ENCODE measurements around the gene DGKD. TPM values are rescaled to one million over a fixed set of nuclear protein-coding genes. Genes with fewer than 3 reads are reported as not detected.

Gene DGKD
- polyA plus RNA-seq, 3 donors, result 14.5 to 67.5 (median 16.6) TPM

DNA sequence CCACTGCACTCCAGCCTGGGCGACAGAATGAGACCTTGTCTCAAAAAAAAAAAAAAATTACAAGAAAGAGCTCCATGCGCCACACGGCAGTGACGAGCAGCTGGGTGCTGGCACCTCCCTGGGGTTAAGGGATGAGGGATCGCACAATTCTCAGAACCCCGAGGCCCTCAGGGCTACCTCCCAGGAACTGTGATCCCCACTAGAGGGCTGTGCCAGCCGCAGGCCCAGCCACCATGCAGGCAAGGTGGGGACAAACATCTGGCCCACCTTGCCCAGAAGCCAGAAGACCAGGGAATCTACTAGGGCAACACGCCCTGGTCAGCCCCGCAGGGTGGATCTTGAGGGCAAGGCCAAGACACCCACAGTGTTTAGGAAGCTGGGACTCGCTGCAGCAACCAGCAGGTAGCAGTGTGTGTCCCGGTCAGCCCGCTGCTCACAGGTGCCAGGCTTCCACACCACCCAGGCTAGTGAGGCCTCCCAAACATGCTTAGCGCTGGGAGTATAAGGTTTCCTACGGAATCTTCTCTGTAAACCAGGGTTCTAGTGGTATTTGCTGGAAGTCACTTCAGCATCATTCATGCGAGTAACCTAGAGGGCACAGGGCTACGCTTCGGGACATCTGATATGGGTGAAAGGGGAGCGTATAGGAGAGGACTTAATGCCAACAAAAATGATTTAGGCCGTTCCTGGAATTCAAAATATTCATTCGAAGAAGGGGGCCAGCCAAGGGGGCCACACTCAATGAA is 39.9 kb upstream of the DGKD start:
- H3K27ac ChIP-seq (ENCODE audit: low read depth in 1 of 2, low read length in 2 of 2), result no peak overlapping the region
- H3K9me3 ChIP-seq (replicated peaks in 1 of 2; ENCODE audit: control insufficient read depth in 1 of 2, insufficient read depth in 1 of 2, low read length in 2 of 2), result no peaks in the 10 kb centered on the region
- H3K27ac Mint-ChIP-seq, result no peak overlapping the region
- H2AFZ ChIP-seq (ENCODE audit: insufficient read depth, low read depth, low read length, poor library complexity, severe bottlenecking), result no peak overlapping the region
- peaks cover 0 to 4% (median 0%) of the 10 kb centered on the region in 7 donors for H3K9me3 Mint-ChIP-seq
- no peaks in the 10 kb centered on the region for H3K79me2 ChIP-seq (ENCODE audit: insufficient read depth, low read length)
- no peak overlapping the region for H3K4me3 ChIP-seq (replicated peaks in 1 of 3; ENCODE audit: low read depth in 2 of 3, low read length in 3 of 3)
- H3K4me1 Mint-ChIP-seq, result peaks cover 9% of the 10 kb centered on the region
- H4K20me1 ChIP-seq (ENCODE audit: insufficient read depth, low read length), result no peaks in the 10 kb centered on the region
- TF ChIP-seq, protein P1, sequence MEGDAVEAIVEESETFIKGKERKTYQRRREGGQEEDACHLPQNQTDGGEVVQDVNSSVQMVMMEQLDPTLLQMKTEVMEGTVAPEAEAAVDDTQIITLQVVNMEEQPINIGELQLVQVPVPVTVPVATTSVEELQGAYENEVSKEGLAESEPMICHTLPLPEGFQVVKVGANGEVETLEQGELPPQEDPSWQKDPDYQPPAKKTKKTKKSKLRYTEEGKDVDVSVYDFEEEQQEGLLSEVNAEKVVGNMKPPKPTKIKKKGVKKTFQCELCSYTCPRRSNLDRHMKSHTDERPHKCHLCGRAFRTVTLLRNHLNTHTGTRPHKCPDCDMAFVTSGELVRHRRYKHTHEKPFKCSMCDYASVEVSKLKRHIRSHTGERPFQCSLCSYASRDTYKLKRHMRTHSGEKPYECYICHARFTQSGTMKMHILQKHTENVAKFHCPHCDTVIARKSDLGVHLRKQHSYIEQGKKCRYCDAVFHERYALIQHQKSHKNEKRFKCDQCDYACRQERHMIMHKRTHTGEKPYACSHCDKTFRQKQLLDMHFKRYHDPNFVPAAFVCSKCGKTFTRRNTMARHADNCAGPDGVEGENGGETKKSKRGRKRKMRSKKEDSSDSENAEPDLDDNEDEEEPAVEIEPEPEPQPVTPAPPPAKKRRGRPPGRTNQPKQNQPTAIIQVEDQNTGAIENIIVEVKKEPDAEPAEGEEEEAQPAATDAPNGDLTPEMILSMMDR (IDR thresholded peaks at IDR 0.05), result no peak
- intact Hi-C loops (cut with micrococcal nuclease), result no loop called here
- no peaks in the 10 kb centered on the region for H3K4me1 ChIP-seq (ENCODE audit: control insufficient read depth in 1 of 2, insufficient read depth in 2 of 2, low read length in 2 of 2)
- H3K27me3 ChIP-seq (ENCODE audit: control insufficient read depth in 2 of 2, insufficient read depth in 2 of 2, low read length in 2 of 2), result no peaks in the 10 kb centered on the region
- no peak overlapping the region for H3K9ac ChIP-seq (ENCODE audit: insufficient read depth, low read length, poor library complexity, severe bottlenecking)
- H3K4me2 ChIP-seq (replicated peaks; ENCODE audit: extremely low read depth, low read length, poor library complexity, severe bottlenecking), result no peak overlapping the region
- peaks cover 3 to 11% (median 4%) of the 10 kb centered on the region in 3 donors for H3K27me3 Mint-ChIP-seq (ENCODE audit: low read depth in 3 of 3)
- no peak for DNase-seq
- H3K4me3 Mint-ChIP-seq, result no peak overlapping the region
- WGBS (ENCODE audit: insufficient coverage), result 95% methylated on average over 16 of the region's 20 CpGs
- no peaks in the 10 kb centered on the region for H3K36me3 Mint-ChIP-seq
- no peaks in the 10 kb centered on the region for H3K36me3 ChIP-seq (replicated peaks in 1 of 2; ENCODE audit: control insufficient read depth in 1 of 2, insufficient read depth in 2 of 2, low read length in 2 of 2)

DNA sequence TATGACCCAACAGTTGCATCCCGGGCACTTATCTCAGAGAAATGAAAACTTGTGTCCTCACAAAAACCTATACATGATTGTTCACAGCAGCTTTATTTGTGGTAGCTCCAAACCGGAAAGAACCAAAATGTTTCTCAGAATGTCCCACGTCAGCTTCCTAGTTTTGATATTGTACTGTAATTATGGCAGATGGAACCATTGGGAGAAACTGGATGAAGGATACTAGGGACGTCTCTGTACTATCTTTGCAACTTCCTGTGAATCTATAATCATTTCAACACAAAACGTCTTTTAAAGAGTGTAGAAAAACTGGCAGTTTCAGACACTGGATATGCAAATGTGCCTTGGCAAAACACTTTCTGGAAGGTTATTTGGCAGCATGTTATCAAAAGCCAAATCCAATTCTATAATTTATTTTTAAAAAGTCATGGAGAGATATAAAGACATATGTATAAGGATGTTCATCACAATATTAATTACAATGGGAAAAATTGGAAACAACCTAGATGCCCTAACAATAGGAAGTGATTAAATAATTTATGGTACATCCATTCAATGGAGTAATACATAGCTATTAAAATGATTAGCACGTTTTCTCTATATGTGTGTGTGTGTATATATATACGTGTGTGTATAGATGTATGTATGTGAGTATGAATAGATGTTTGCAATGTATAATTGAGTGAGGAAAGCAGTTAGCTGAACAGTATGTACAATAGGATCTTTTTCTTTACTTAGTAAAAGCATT is 36.9 kb upstream of the DGKD start:
- Mint-ChIP-seq H3K27ac (no peak overlapping the region), H3K4me3 (no peak overlapping the region), H3K27me3 (ENCODE audit: low read depth in 3 of 3) (peaks cover 3 to 4% (median 4%) of the 10 kb centered on the region in 3 donors), H3K9me3 (no peaks in the 10 kb centered on the region), H3K4me1 (peaks cover 6% of the 10 kb centered on the region), H3K36me3 (no peaks in the 10 kb centered on the region)
- no peaks in the 10 kb centered on the region for H3K36me3 ChIP-seq (replicated peaks in 1 of 2; ENCODE audit: control insufficient read depth in 1 of 2, insufficient read depth in 2 of 2, low read length in 2 of 2)
- H3K9ac ChIP-seq (ENCODE audit: insufficient read depth, low read length, poor library complexity, severe bottlenecking), result no peak overlapping the region
- H3K4me2 ChIP-seq (replicated peaks; ENCODE audit: extremely low read depth, low read length, poor library complexity, severe bottlenecking), result no peak overlapping the region
- 92% methylated on average over 2 of the region's 7 CpGs for WGBS (ENCODE audit: insufficient coverage)
- no peaks in the 10 kb centered on the region for H3K4me1 ChIP-seq (ENCODE audit: control insufficient read depth in 1 of 2, insufficient read depth in 2 of 2, low read length in 2 of 2)
- no peaks in the 10 kb centered on the region for H3K79me2 ChIP-seq (ENCODE audit: insufficient read depth, low read length)
- H3K27me3 ChIP-seq (ENCODE audit: control insufficient read depth in 2 of 2, insufficient read depth in 2 of 2, low read length in 2 of 2), result no peaks in the 10 kb centered on the region
- no peaks in the 10 kb centered on the region for H3K9me3 ChIP-seq (replicated peaks in 1 of 2; ENCODE audit: control insufficient read depth in 1 of 2, insufficient read depth in 1 of 2, low read length in 2 of 2)
- no peak overlapping the region for H3K27ac ChIP-seq (ENCODE audit: low read depth in 1 of 2, low read length in 2 of 2)
- no peaks in the 10 kb centered on the region for H4K20me1 ChIP-seq (ENCODE audit: insufficient read depth, low read length)
- no peak overlapping the region for H3K4me3 ChIP-seq (replicated peaks in 1 of 3; ENCODE audit: low read depth in 2 of 3, low read length in 3 of 3)
- TF ChIP-seq, protein P1 (IDR thresholded peaks at IDR 0.05), result no peak
- DNase-seq, result no peak
- intact Hi-C loops (cut with micrococcal nuclease), result no loop called here
- H2AFZ ChIP-seq (ENCODE audit: insufficient read depth, low read depth, low read length, poor library complexity, severe bottlenecking), result peak overlapping the region; percentile 27
